Panc1 (cell line): ENCODE data around the gene ZNF253.
"Not testable (repeated sequence)": the region's sequence is repeated elsewhere in the genome, so short reads cannot be mapped to it uniquely, and the experiment has no call there.

Experiments used
- CTCF ChIP-seq: fragments of 450-650 bp; IDR thresholded peaks from 2 replicates; pipeline ENCODE4 v1.5.1; 2017; ENCODE audit warnings: mild to moderate bottlenecking
- POLR2AphosphoS5 ChIP-seq: IDR thresholded peaks from 2 replicates; pipeline ENCODE4 v1.6.1; 2012; ENCODE audit warnings: mild to moderate bottlenecking, low read depth, low read length, moderate library complexity
- REST ChIP-seq, 2 experiments: IDR thresholded peaks; 2 replicates each; pipeline ENCODE4 v1.6.1; 2011 to 2012; ENCODE audit warnings: low read depth in 2 of 2, control low read depth in 1 of 2, low read length in 1 of 2, mild to moderate bottlenecking in 1 of 2, moderate library complexity in 1 of 2; ENCODE audit not compliant: insufficient read depth in 1 of 2
- SIN3A ChIP-seq: IDR thresholded peaks from 2 replicates; pipeline ENCODE4 v1.6.1; 2012; ENCODE audit warnings: low read depth, mild to moderate bottlenecking, low read length, moderate library complexity, borderline replicate concordance; ENCODE audit not compliant: insufficient read depth

- TF ChIP-seq CTCF; POLR2AphosphoS5; REST (IDR thresholded peaks at IDR 0.05; ENCODE audit: insufficient read depth in 1 of 2, low read depth in 2 of 2, low read length in 1 of 2); SIN3A: not testable (repeated sequence)
Measured at GRCh38 chr19:19907551-19907950, 41.9 kb downstream of the ZNF253 start.
